ENCODE data around the gene XPR1.

Gene XPR1

DNA sequence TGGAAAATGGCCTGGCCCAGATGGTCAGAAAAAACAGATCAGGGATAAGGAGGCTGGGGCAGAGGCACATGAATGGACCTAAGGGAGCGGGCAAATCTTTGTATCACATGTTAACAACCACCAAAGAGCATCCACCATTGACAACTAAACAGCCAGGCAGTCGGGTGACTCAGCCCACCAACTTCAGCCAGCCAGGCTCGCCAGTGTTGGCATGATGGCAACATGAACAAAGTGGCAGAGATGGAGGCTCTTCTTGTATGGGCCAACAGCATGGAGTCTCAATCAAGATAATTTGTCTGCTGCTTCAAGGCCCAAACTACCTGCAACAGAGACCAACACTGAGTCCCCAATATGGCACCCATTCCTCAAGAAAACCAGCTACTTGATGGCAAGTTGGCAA lies 264.3 kb downstream of the XPR1 start:
- DNase-seq = no peak

DNA sequence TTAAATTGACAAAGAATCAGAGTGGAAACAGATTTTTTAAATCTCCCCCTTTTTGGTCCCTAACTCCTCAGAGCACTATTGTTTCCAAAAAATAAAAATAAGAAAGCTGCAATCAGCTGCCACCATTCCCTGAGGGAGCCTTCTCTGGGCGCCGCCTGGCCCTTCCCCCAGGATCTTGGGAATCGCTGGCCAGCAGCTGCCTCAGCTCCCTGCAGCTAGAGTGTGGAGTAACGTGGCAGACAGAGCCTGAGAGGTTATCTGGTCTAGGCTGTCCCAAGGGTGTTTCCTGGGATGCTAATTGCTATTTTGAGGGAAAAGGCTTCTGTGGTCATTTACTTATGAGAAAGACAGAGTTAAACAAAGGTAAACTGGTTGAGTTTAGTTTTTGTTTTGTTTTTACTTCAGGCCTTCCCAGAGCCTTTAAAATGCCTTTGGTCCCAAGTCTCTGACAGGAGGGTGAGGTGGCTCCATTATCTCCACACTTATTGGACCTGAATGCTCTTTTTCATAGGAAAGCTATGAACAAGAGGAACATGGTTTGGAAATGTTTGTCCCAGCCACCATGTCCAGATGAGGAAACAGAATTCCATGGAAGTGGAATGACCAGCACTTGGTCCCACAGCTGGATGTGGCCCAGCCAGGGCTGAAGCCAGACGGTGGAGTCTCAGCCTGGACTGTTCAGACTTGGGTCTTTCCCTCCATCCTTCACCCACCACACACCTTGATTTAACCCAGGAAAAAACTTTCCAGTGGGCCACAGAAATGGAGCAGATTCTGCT lies 266.8 kb downstream of the XPR1 start:
- DNase-seq = no peak

DNA sequence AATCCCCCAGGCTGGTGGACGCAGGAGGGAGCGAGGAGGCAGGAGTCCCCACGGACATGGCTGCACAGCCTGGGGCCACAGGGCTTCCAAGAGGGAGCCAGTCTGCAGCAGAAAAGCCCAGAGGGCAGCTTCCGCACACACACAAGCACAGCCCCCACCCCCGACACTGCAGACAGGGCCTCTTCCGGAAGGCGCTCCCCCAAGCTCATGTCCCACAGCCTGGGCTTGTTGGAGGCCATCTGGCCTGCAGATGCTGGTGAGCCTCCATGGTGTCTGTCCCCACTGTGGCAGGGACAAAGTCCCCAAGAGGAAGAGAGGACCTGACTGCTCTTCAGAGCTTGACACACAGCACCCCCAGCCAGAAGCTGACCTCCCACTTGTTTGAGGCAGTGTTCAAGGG lies 267.4 kb downstream of the XPR1 start:
- DNase-seq = no peak

DNA sequence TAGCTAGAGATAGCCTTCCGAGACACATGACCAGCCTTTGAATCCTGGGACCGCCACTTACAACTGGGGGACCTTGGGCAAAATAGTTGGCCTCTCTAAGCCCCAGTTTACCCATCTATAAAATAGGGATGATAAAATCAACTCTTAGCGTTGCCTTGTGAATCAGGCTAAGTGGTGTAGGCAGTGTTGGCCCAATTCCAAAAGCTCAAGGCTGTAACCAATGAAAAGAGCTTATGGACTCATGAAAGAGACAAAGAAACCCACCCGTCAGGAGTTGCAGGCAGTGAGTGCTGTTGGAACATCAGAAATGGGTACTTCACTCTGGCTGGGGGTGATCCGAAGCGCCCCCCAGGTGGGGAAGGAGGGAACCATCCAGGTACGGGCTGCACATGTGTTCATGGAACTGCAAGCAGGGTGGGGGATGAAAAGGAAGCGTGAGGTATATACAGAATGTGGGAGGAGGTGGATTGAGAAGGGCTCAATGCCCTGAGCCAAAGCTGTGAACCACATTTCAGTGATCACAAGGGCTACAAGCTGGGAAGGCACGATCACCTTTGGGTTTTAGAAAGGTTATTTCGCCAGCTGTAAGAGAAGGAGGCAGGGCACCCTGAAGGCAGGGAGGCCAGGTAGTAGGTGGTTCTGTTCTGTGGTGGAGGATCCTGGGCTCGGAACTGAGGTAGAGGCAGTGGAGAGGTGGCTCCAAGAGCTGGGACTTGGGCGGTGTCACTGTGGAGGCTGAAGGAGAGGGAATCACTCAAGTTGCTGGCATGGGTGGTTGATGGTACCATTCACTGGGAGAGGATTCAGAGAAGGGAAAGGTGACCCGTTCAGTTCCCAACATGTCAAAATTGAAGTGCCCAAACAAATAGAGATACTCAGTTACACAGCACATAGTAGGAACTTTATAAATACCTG lies 269.5 kb downstream of the XPR1 start:
- DNase-seq = no peak

DNA sequence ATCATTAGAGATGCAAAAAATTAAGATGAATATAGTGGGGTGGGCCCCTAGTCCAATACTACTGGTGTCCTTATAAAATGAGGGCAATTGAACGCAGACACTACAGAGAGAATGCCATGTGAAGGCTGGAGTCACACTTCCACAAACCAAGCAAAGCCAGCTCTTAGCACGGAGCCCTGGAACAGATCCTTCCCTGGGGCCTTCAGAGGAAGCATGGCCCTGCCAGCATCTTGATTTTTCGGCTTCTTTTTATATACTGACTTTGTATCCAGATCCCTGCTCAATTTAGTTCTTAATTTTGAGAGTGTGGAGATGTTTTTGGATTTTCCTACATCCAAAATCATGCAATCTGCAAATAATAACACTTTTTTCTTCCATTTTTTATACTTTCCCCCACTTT lies 270.7 kb downstream of the XPR1 start:
- no peak for DNase-seq

DNA sequence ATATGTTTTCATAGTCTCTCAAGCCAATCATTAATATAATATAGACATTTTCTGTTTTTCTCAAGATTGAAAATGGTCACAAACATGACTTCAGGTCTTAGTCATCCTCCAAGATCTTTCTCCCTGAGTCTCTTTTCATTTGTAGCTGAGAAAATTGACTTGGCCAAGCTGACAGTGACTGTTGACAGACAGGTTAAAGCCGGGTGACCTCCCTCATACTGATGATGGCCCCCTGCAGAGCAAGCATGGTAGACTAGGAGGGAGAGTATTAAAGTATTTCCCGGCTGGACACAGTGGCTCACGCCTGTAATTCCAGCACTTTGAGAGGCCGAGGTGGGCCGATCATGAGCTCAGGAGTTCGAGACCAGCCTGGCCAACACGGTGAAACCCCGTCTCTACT lies 274.1 kb downstream of the XPR1 start:
- DNase-seq = no peak

DNA sequence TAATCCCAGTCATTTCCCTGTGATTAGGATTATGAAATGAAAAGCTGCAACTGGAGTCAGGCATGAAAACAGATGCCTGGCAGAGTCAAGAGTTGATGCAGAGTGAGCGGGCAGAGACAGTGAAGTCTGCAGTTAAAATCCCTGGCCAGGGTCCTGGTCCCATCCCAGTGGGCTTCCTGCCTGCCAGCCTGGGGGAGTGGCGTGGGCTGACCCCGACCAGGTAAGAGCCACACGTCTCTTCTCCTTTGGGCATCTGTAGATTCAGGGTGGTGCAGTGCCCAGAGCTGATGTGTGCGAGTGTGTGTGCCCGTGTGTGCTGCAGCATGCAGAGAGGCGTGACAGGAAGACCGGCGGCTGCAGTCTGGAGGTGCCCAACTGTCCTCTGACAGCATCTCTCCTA lies 274.7 kb downstream of the XPR1 start:
- DNase-seq = no peak

DNA sequence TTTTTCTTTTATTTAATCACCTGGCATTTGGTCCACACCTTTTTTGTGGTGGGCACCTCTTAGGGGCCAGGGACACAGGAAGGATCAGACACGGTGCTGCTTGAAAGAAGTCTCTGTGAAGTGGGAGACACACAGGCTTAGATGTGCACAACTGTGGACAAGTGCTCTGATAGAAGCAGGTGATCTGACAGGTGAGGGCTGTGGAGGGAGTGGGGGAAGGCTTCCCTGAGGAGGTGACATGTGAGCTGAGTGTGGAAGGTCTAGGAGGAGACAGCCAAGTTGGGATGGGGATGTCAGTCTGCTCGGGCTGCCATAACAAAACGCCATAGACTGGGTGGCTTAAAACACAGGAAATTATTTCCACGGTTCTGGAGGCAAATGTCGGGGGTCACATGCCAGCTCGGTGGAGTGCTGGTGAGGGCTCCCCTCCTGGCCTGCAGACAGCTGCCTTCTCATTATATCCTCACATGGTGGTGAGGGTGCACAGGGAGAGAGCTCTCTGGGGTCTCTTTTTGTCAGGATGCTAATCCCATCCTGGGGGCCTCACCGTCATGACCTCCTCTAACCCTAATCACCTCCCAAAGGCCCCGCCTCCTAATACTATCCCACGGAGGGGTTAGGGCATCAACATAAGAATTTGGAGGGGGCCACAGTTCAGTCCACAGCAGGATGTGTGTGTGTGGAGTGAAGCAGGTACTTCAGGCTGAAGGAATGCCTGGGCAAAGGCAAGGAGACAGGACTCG lies 275.7 kb downstream of the XPR1 start:
- no peak for DNase-seq

DNA sequence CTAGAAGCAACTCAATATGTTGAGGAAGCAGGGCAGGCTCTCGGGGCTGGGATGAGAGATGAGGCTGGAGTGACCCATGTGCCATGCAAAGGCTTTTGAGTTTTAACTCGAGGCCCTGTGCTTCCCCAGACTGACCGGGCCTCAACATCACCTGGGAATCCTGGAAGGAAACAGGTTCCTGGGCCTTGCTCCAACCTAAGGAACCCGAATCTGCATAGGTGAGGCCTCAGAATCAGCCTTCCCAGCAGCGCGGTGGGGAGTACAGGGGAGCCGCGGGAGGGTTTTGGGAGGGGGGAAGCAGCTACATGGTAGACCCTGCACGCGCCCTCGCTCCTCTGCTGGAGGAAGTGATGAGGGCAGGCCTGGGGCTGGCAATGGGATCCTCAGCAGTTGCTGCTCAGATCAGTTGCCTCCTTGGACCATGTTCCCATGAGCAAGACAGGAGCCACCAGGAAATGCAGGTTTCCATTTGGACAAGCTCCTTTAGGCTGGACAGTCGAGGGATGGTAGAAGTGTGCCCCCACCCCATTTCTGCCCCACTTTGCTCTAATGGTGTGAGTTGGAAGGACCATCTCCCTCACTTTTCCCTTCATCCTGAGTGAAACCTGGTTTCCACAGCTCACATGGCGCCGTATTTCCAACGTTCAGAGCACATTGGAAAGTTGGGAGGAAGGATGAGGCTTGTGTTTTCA lies 276.4 kb downstream of the XPR1 start:
- DNase-seq = no peak

DNA sequence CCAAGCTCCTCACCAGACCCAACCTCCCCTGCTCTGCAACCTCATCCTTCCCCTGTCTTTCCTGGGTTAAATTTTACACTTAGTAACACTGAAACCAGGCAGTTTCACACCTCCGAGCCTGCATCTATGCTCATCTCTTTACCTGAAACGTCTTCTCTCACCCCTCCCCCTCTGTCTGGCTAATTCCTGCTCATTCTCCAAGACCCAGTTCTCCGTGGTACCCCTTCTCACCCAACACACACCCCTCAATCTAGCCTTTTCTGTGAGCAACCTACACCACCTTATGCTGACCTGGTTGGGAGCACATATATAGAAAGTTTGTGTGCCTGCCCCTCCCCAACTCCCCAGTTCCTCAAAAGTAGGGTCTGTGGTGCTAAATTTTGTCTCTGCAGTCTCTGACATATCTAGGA lies 277.2 kb downstream of the XPR1 start:
- no peak for DNase-seq

DNA sequence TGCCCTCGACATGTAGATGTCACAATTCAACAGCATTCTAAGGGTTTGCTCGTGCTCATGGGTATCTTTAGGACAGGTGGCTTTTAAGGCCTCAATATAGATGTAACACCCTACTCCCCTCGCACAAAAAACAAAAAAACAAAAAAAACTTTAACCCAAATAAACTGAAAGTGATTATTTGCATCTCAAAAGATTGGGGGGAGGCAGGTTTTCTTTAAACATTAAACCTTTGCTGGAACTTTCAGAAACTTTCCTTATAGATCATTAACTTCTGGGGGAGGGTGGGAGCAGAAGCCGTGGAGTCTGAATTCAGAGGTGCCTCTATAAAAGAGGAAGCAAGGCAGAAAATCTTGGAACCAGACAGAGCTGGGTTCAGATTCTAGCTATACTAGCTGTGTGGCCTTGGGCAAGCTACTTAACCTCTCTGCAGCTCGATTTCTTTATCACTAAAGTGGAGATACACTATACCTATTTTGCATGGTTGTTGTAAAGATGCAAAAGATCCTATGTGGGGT lies 277.7 kb downstream of the XPR1 start:
- DNase-seq = no peak

DNA sequence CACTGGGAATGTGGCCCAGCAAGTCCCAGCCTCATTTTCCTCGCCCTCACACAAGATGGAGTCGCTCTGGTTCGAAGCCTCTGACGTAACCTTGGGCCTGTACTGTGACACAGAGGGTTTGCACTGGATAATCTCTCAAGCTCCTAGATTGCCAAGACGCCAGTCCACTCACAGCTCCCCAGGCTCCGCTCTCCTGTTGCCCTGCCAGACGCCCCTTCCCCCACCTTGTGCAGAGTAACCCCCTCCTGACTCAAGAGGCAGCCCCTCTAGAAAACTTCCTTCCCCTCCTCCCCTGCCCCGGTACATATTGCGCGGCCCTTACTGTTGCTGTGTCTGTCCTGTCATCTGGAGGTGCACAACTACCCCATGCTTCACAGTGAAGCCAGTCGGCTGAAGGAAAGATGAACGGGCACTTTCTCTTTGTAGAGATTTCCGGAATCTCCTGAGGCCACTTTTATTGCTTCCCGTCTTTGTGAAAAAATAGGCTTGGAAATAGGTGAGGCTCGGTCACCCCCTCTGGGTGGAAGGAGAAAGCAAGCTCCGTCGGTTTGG lies 279.9 kb downstream of the XPR1 start:
- DNase-seq = peak in 1 of 2 experiments; percentile 51

DNA sequence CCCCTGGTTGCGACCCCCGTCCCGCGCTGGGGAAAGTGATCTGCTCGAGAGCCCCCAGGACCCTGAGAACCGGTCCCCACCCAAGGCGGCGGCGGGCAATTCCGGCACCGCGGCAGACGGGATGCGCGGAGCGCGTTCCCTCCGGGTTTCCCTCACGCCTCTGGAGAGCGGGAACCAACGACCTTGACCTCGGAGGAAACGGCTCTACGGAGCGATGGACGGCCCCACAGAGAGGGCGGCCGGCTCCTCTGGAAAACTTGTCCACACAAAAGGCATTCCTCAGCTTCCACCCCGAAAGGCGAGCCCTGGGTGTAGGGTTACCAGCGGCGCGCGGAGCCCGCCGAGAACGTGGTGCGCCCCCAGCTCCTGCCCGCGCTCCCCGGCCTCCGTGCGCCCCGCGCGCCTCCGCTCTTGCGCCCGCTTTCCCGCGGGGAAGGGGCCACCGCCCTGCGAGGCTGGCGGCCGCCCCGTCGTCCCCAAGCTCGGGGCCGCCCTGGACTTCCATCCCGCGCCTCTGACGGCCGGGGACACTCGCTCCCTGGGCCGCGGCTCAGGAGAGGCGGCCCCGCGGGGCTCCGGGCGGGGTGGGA lies 280.5 kb downstream of the XPR1 start:
- DNase-seq = peak in 1 of 2 experiments; percentile 73

DNA sequence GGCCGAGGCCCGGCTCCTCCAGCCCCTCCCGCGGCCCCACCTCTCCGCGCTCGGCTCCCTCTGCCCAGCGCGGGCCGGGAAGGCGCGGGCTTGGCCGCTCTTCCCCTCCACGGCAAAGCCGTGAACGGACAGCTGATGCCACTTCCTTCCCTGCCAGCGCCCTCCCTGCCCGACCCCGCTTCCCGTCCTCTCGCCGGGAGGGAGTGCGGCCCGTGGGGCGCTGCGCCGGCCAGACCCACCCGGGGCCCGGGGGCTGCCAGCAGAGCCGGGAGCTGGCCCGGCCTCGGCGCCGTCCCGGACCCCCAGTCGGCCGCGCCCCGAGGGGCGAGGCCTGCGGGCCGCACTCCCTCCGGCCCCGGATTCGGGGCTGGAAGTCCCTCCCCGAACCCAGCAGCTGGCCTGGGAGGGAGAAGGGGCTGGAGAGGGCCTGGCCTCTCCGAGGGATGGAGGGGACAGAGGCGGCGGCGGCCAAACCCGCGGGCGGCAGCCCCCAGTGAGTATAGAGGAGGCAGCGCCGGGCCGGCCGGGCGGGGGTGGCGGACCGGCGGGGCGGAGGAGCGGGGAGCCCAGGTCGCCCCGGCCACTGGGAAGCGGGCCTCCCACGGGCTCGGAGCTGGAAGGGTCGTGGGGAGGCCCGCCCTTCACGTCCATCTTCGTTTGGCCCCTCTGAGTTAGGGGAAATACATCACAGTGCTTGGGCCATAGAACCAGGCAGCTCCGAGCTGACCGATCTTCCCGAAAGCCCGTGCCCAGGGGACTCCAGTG lies 281.2 kb downstream of the XPR1 start, which contains the start of gene KIAA1614:
Gene KIAA1614, plus strand, starts transcription at position 97 of the 765 bp plus-strand sequence. Its CDS starts 347 bp downstream, at position 444.
- no peak for DNase-seq

DNA sequence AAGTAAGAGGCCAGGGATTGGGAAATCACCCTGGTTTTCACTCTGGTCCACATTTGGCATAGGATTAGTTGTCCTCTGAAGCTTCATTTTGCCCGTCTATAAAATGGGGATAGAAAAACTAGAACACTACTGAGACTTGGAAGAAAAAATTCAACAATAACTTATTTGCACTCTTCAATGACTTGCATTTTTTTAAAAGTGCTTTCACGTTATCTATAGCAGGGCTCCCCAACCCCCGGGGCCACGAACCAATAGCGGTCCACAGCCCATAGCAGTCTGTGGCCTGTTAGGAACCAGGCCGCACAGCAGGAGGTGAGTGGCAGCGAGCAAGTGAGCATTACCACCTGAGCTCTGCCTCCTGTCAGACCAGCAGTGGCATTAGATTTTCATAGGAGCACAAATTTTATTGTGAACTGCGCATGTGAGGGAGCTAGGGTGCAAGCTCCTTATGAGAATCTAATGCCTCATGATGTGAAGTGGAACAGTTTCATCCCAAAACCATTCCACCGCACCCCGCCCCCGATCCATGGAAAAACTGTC lies 283.7 kb downstream of the XPR1 start:
- DNase-seq = no peak

DNA sequence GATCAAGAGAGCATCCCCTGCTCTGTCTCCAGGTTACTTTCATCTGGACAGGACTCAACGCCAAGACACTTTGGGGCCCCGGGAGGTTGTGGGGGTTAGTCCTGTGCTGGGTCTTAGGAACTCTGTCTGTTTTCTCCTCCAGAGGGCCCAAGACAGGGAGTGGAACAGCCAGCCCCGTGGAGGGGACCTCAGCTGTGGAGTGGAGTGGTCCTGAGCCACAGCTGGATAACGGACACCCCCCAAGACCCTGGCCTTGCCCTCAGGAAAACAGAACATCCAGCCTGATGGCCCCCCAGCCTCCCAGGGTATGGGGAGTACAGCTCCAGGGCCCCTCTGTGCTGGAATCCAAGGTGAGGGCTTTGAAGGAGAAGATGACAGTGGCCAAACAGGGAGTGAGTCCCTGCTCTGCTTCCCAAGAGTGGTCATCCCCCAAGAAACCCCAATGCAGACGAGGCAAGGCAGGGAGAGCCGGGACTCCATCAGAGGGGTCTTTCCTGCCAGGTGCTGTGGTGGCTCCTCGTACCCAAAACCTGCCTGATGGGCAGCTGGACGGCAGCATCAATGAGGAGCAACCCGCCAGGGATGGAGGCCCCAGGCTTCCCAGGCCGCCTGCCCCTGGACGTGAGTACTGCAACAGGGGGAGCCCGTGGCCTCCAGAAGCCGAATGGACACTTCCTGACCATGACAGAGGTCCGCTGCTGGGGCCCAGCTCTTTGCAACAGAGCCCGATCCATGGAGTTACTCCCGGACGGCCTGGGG lies 284.4 kb downstream of the XPR1 start:
- DNase-seq = no peak

DNA sequence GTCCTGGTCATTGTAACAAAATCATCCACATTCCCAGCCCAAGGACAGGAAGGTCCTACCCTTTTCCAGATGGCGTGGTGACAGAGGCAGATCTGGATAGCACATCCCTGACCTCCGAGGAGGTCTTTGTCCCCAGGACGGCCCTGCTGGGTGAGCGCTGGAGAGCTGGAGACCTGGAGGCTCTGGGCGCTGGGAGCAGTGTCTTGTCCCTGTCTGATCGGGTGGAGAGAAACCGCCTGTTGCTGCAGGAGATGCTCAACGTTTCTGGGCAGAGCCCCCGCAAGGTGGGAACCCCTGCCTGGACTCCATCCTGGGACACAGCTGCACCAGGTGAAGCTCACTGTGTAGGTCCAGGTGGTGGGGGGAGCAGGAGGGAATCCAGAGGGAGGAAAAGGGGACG lies 284.9 kb downstream of the XPR1 start:
- DNase-seq = no peak

DNA sequence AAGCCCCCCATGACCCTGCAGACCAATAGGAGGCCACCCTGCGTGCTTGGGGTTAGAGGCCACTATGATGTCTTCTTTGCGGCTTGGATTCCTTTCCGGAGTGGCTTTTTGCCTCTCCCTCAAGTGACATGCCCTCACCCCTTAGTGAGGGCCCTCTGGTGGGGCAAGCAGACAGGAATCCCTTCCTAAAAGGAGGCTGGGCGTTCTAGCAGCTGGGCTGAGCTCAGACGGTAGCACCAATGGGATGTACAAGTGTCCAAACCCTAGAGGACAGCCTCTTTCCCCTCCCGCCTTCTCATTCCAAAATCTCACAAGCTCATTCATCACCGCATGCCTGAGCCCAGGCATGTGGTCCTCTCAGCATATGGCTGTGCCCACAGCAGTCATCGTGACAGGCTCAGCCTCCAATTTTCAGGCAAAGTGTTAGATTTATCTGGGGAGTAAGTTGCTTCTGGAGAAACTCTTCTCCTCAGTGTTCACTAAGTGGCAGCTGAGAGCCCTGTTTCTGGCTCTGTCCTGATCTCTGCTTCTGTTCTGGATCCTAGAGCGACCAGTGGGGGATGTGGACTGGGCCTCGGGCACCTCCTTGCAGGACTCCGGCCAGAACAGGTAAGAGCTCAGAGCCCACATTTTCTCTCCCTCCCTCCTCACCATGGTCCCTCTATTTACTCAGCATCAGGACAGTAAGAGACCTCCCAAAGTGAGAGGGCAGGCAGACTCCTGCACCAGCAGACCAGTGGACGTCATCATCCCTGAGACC lies 285.7 kb downstream of the XPR1 start:
- DNase-seq = no peak

DNA sequence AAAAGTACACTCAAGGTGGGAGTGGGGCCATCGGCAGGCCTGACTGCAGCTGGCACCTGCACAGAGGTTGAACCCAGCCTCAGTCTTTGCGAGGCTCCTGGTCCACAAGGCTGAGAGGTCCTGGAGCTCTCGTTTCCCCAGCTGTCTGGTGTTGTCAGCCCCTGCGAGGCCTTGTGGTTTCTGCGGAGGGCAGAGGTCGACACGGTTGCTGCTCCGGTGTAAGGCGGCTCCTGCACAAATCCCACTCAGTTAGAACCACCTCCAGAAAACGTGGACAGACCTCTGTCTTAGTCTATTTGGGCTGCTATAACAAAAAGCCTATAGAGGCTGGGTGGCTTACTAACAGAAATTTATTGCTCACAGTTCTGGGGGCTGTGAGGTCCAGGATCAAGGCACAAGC lies 286.7 kb downstream of the XPR1 start:
- DNase-seq = no peak
